HUES48 (cell line): ENCODE measurements around the gene CPS1.
A peak's percentile ranks its signal among the peaks of the same experiment; 100 is the strongest.

Source experiments
- H3K27ac ChIP-seq: one replicate; pipeline ENCODE4 v1.7.0; 2013; ENCODE audit warnings: low read depth, low read length, inconsistent platforms
- H3K27me3 ChIP-seq: 2 replicates; pipeline ENCODE4 v1.6.1; 2013; ENCODE audit warnings: mild to moderate bottlenecking, low read length; ENCODE audit not compliant: control insufficient read depth, insufficient read depth
- H3K36me3 ChIP-seq: 2 replicates; pipeline ENCODE4 v1.6.1; 2013; ENCODE audit warnings: low read length; ENCODE audit not compliant: control insufficient read depth, insufficient read depth
- H3K4me1 ChIP-seq: 2 replicates; pipeline ENCODE4 v1.6.1; 2013; ENCODE audit warnings: mild to moderate bottlenecking, low read length; ENCODE audit not compliant: control insufficient read depth, insufficient read depth
- H3K4me3 ChIP-seq: 2 replicates; pipeline ENCODE4 v1.5.1; 2013; ENCODE audit warnings: mild to moderate bottlenecking, low read depth, low read length
- H3K9ac ChIP-seq: 2 replicates; pipeline ENCODE4 v1.6.1; 2013; ENCODE audit warnings: mild to moderate bottlenecking, low read depth, low read length, moderate library complexity
- H3K9me3 ChIP-seq: 2 replicates; pipeline ENCODE4 v1.6.1; 2013; ENCODE audit warnings: low read length; ENCODE audit not compliant: control insufficient read depth, insufficient read depth

CPS1 gene

DNA sequence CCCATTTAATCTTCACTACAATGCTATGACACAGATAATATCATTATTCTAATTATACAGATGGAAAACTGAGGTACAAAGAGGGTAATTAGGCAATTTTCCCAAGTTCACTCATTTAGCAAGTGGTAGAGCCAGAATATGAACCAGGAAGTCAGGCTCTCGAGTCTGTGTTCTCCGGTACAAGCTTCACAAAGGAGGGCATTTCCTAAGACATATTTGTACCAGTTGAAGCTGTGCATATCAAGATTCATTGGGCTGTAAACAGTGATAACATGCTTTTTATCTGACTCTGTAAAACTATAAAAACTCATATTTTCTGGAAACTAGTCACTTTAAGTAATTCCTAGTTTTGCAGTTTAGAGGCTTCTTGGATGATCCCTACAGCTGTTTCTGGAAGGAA lies 23.0 kb upstream of the CPS1 start:
- no peak overlapping the region for H3K9ac ChIP-seq

DNA sequence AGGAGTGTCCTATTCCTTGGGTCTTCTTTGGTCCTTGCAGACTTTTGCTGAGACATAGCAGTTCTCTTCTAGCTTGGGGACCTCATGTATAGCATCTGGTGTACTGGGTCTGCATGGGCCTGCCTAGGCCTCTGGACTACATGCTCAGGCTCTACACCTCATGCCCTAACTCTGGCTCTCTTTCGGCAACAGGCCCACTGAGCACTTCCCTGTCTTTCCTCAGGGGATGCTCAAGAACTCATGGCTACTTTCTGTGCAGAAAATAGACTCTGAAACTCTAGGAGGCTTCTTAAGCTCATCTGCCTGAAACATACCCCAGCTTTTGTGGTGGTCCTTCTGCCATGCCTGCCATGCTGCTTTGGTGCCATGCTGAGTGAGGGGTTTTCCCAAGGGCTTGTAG lies 21.5 kb upstream of the CPS1 start:
- peaks cover 17% of the 10 kb centered on the region for H3K4me1 ChIP-seq
- no peaks in the 10 kb centered on the region for H3K36me3 ChIP-seq
- no peaks in the 10 kb centered on the region for H3K9me3 ChIP-seq
- H3K27ac ChIP-seq = peak overlapping the region; percentile 75
- H3K27me3 ChIP-seq = no peaks in the 10 kb centered on the region
- H3K9ac ChIP-seq = no peak overlapping the region
- H3K4me3 ChIP-seq = 0 out of 2 replicates have a peak overlapping the region, but pooled peaks have one; percentile 24

More for the DNA sequence above, 23.0 kb upstream of the CPS1 start:
- H3K4me1 ChIP-seq = peaks cover 31% of the 10 kb centered on the region
- H3K27ac ChIP-seq = no peak overlapping the region
- H3K27me3 ChIP-seq = no peaks in the 10 kb centered on the region
- no peak overlapping the region for H3K4me3 ChIP-seq
- no peaks in the 10 kb centered on the region for H3K36me3 ChIP-seq
- no peaks in the 10 kb centered on the region for H3K9me3 ChIP-seq

DNA sequence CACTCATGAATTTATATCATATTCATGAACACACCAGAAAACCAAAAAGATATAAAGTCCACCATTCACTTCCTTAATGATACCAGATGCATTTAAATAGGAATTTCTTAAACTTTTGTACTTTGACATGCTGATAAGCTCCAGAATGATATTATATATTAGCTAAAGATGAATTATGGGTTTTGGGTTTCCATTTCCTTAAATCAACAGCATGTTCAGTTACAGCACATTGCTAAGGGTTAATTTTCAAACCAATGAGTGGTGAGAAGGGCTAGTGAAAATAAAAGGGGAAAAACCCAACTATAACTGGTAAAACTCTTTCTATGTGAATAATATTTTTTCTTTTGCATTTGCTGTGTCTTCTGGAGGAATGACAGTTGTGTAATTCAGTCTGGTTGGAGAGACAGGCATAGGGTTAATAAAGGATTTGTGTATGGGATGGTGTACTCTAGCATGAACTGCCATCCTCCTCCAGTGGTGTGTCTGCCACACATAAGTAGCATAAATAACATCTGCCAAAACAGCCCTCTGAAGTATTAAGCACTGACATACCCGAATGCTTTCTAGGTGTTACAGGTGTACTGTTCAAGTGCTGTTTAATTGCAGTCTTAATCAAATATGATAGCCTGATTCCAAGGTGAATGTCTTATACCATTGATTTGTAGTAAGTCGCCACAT lies 19.3 kb upstream of the CPS1 start:
- no peaks in the 10 kb centered on the region for H3K9me3 ChIP-seq
- H3K27ac ChIP-seq = no peak overlapping the region
- H3K4me3 ChIP-seq = no peak overlapping the region
- no peak overlapping the region for H3K9ac ChIP-seq
- no peaks in the 10 kb centered on the region for H3K27me3 ChIP-seq
- no peaks in the 10 kb centered on the region for H3K36me3 ChIP-seq
- peaks cover 32% of the 10 kb centered on the region for H3K4me1 ChIP-seq

DNA sequence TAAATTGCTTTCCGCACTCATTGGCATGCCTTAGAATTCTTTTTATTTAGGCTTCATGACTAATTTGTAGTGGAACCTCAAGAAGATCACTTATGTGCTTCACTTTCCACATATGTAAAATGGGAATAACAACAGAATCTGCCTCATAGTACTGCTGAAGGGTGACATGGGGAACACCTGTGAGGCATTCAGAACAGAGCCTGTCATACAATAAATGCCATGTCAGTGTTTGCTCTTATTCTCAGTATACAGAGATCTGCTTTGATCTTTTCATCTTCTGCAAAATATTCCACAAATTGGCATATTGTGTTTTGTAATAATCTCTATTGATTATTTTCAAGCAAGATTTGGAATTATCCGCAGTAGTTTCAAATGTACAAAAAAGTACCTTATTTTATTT lies 17.4 kb upstream of the CPS1 start:
- no peaks in the 10 kb centered on the region for H3K27me3 ChIP-seq
- H3K9me3 ChIP-seq = no peaks in the 10 kb centered on the region
- peaks cover 32% of the 10 kb centered on the region for H3K4me1 ChIP-seq
- no peak overlapping the region for H3K27ac ChIP-seq
- no peaks in the 10 kb centered on the region for H3K36me3 ChIP-seq
- H3K4me3 ChIP-seq = no peak overlapping the region
- no peak overlapping the region for H3K9ac ChIP-seq

DNA sequence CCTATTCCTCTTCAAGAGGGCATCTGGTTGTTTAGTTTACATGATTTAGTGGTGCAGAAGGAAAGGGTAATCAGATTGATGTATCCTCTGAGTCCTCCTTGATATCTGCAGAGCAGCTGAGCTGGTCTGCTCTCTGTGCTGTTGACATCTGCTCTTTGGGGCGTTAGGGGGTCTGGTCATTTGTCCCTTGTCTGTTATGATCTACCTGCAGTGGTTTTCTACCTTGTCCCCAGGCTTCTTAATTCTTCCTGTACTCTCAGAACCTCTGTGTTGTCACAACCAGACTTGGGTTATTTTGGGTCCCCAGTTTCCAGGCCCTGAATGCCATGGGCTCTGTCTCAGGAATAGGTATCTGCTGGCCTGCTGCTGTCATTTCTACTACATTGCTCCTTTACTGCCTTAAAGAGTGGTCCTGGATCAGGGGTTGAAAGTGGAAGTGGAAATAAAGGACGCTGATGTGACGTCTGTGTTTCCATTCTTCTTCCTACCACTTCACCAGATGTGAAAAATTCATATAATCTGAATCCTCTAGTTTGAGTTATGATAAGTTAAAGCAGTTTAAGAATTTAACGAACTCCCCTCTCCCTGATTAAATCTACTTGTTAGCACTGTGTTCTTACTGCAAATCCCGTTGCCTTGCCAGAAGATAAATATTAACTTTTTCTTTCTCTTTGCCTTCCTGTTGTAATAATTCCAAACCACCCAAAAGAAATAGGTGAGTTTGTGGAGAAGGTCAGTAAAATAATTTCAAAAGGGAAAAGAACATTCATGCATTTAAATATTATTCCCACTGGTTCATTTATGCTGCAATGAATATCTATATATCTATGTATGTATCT lies 16.6 kb upstream of the CPS1 start:
- Histone ChIP-seq H3K27ac (no peak overlapping the region), H3K4me3 (no peak overlapping the region), H3K9ac (no peak overlapping the region), H3K9me3 (no peaks in the 10 kb centered on the region), H3K27me3 (no peaks in the 10 kb centered on the region), H3K36me3 (no peaks in the 10 kb centered on the region), H3K4me1 (peaks cover 27% of the 10 kb centered on the region)

DNA sequence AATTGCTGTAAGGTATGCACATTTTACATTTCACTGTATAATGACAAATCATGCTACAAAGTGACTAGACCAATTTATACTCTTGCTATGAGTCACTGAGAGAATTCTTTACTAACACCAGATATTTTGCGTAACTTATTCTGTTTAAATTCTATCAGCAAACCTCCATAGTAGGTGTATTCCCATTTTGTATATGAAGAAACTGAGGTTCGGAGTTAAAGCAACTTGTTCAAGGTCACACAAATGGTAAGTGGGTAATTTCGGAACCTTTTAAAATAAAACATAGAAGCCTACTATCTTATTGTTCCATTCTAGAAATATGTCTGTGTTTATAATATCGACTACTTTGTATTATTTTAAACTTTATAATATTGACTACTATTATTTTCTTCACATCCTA lies 15.9 kb upstream of the CPS1 start:
- H3K9me3 ChIP-seq = no peaks in the 10 kb centered on the region
- H3K9ac ChIP-seq = no peak overlapping the region
- no peaks in the 10 kb centered on the region for H3K27me3 ChIP-seq
- H3K4me3 ChIP-seq = no peak overlapping the region
- no peaks in the 10 kb centered on the region for H3K36me3 ChIP-seq
- H3K4me1 ChIP-seq = peaks cover 21% of the 10 kb centered on the region
- H3K27ac ChIP-seq = no peak overlapping the region

DNA sequence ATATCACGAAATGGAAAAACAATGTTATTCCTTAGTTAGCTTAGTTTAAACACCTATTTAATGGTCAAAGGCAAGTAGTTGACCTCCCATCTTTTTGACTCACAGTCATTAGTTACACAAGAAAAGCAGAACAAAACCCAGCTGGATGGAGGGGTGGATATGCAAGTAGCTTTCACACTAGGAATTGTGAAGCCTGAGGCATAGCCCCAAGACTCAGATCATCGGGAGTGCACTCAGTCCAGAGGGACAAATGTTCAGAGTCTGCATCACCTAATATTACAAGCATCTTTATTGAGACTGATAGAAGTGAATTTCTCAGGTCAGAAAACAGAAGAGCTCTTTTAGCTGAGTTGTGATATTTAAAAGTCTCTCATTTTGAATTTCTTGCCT lies 15.5 kb upstream of the CPS1 start:
- no peak overlapping the region for H3K4me3 ChIP-seq
- no peaks in the 10 kb centered on the region for H3K27me3 ChIP-seq
- H3K9me3 ChIP-seq = no peaks in the 10 kb centered on the region

DNA sequence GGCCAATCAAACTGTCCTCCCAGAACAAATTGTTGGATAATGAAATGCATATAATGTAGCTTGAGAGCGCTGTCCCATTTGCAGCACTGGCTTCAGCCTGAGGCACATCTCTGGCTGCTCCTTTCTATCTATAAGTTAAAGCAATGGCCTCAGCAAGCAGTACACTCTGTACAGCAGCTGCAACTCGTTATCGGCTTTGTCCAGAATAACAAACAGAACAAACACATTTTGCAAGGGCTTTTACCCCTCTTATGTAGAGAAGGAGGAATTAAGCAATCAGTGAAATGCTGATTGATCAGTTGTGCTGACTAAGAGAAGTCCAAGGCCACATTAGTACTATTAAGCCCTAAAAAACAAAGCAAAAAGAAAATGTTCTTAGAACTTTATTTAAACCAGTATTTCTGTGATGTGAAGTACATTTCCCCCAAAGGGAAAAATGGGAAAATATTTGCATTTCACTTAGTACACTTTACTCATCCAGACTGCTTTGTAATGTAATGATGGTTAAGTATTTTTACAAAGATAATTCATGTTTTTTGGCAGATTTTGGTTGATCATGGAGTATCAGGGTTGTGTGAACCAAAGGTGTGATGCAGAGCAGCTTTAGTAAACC lies 15.0 kb upstream of the CPS1 start:
- no peaks in the 10 kb centered on the region for H3K9me3 ChIP-seq
- peaks cover 15% of the 10 kb centered on the region for H3K4me1 ChIP-seq
- H3K4me3 ChIP-seq = no peak overlapping the region
- peak overlapping the region; percentile 13 for H3K27ac ChIP-seq
- H3K36me3 ChIP-seq = no peaks in the 10 kb centered on the region
- no peak overlapping the region for H3K9ac ChIP-seq
- no peaks in the 10 kb centered on the region for H3K27me3 ChIP-seq

More for the DNA sequence above, 15.5 kb upstream of the CPS1 start:
- Histone ChIP-seq H3K27ac (peak overlapping the region; percentile 13), H3K4me1 (peaks cover 16% of the 10 kb centered on the region), H3K36me3 (no peaks in the 10 kb centered on the region), H3K9ac (no peak overlapping the region)

DNA sequence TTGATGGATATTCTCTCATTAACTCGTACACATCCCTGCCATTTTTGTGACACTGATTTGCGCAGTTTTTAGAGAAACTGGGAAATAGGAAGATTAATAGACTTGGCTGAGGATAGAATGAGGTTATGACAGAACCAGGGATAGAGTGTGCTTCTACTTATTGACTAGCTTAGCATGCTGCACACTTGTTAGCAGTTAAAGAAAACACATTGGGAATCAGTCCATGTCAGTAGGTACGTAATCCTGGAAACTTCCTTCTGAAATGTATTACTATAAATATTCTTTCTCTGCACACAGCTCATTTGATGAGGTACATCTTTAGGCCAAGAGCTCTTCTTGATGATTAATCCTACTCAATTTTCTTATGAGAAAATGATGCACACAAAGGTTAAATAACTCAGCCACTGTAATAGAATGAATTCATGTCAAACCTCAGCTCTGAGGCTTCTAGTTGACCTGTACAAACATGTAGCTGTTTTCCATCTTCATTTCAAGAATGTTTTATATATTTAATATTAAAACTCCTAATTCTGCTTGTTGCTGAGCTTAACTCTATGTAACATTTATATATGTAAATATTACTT lies 12.3 kb upstream of the CPS1 start:
- H3K27ac ChIP-seq = no peak overlapping the region
- no peak overlapping the region for H3K4me3 ChIP-seq
- peaks cover 34% of the 10 kb centered on the region for H3K4me1 ChIP-seq
- no peaks in the 10 kb centered on the region for H3K27me3 ChIP-seq
- H3K9ac ChIP-seq = no peak overlapping the region
- no peaks in the 10 kb centered on the region for H3K9me3 ChIP-seq
- H3K36me3 ChIP-seq = no peaks in the 10 kb centered on the region

DNA sequence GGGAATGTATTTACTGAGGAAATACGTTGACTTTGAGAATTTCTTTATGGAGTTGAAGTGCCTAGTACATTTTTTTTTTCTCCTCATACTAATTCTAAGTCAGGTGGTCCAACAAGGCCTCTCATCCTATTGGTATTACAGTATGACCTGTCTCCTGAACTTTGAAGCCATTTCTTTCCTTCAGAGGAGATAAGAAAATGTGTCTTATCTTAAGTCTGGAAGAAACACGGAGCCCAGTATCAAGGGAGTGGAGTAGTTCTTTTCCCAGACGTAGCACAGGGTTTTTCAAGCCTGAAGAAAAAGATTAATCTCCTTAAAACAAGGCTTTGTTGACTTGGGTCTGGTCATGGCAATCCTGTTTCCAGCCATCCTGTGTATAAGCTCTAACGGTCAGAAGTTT lies 11.6 kb upstream of the CPS1 start:
- Histone ChIP-seq H3K27me3 (no peaks in the 10 kb centered on the region), H3K9ac (no peak overlapping the region), H3K4me3 (no peak overlapping the region), H3K9me3 (no peaks in the 10 kb centered on the region), H3K4me1 (peaks cover 36% of the 10 kb centered on the region), H3K27ac (no peak overlapping the region), H3K36me3 (no peaks in the 10 kb centered on the region)
